Stimulated activated naive B cell treated with anti-CD40 and anti-IgM and Interleukin-4, amounts not matched to agents 10 μg/mL and 1 μg/mL and 100 μg/mL, for 72 hours (primary cell): ENCODE results near the gene ANXA2R.
A peak's percentile ranks its signal among the peaks of the same experiment; 100 is the strongest.

Experiments
- ATAC-seq, 2 donors: fragments of 150-1000 bp; cut with Tn5 transposase; replicated peaks; 2 replicates each; pipeline ENCODE4 v1.10.0; 2021; ENCODE audit warnings: moderate library complexity in 1 of 2
- DNase-seq: peaks from one replicate; pipeline ENCODE4 v3.0.0; 2021
- H3K27ac Mint-ChIP-seq: one replicate; pipeline ENCODE4 v1.8.0; 2022; ENCODE audit warnings: mild to moderate bottlenecking, mixed read lengths
- H3K27me3 Mint-ChIP-seq, 2 donors: one replicate each; pipeline ENCODE4 v1.8.0; 2022; ENCODE audit warnings: mixed read lengths in 2 of 2
- H3K36me3 Mint-ChIP-seq, 2 donors: one replicate each; pipeline ENCODE4 v1.8.0; 2022; ENCODE audit warnings: mixed read lengths in 2 of 2, mild to moderate bottlenecking in 1 of 2
- H3K4me1 Mint-ChIP-seq, 2 donors: one replicate each; pipeline ENCODE4 v1.8.0; 2022; ENCODE audit warnings: mixed read lengths in 2 of 2, mild to moderate bottlenecking in 1 of 2
- H3K4me3 Mint-ChIP-seq, 2 donors: one replicate each; pipeline ENCODE4 v1.8.0; 2022; ENCODE audit warnings: mild to moderate bottlenecking in 2 of 2, mixed read lengths in 2 of 2, moderate library complexity in 1 of 2
- H3K9me3 Mint-ChIP-seq, 2 donors: one replicate each; pipeline ENCODE4 v1.8.0; 2022; ENCODE audit warnings: mixed read lengths in 2 of 2, mild to moderate bottlenecking in 1 of 2

ANXA2R gene

GRCh38 chr5:43043400-43043756 lies 3.3 kb upstream of the ANXA2R start:
- Mint-ChIP-seq H3K27me3 (no peaks in the 10 kb centered on the region), H3K4me1 (peaks cover 12 to 27% of the 10 kb centered on the region in 2 donors), H3K36me3 (no peaks in the 10 kb centered on the region), H3K27ac (peak overlapping the region; percentile 99), H3K9me3 (no peaks in the 10 kb centered on the region), H3K4me3 (peak overlapping the region; percentile 84 to 96)
- no peak for DNase-seq
- ATAC-seq: no peak

- no peaks in the 10 kb centered on the region for H3K9me3 Mint-ChIP-seq
- H3K4me3 Mint-ChIP-seq: peak overlapping the region; percentile 84 to 96
- DNase-seq (peak; percentile 61), ATAC-seq (peak; percentile 19)
- peaks cover 15 to 33% of the 10 kb centered on the region in 2 donors for H3K4me1 Mint-ChIP-seq
- no peaks in the 10 kb centered on the region for H3K36me3 Mint-ChIP-seq
- no peaks in the 10 kb centered on the region for H3K27me3 Mint-ChIP-seq
- peak overlapping the region; percentile 99 for H3K27ac Mint-ChIP-seq
Measured at GRCh38 chr5:43042626-43043399, 2.7 kb upstream of the ANXA2R start.

DNA sequence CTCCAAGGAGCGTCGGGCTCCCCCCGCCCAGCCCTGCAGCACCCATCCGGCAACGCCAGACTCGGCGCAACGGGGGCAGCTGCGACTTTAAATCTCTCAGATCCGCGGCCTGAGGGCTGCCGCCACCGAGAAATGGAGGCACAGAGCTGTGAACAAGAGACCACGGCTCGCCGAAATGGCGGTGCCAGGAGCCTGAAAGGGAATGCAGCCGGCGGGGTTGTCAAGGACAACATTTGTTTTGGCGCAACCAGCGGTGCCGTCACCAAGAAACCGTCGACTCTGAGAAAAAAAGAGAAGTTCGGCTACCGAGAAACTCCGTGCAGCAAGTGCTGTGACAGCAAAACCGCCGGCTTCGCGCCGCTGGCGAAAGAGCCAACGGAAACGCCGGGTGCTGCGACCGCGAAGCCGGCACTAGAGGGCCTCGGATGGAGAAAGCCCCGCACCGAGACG lies 2.1 kb upstream of the ANXA2R start:
- Mint-ChIP-seq H3K27ac (peak overlapping the region; percentile 99), H3K36me3 (no peaks in the 10 kb centered on the region), H3K9me3 (no peaks in the 10 kb centered on the region), H3K4me1 (peaks cover 21 to 39% of the 10 kb centered on the region in 2 donors), H3K27me3 (no peaks in the 10 kb centered on the region), H3K4me3 (peak overlapping the region; percentile 84 to 96)
- DNase-seq (peak; percentile 85), ATAC-seq (peak; percentile 37 to 48)

- Mint-ChIP-seq H3K27me3 (no peaks in the 10 kb centered on the region), H3K36me3 (no peaks in the 10 kb centered on the region), H3K4me1 (peaks cover 21 to 43% of the 10 kb centered on the region in 2 donors), H3K27ac (peak overlapping the region; percentile 99), H3K9me3 (no peaks in the 10 kb centered on the region), H3K4me3 (peak overlapping the region; percentile 84 to 96)
- ATAC-seq (peak; percentile 19 to 31), DNase-seq (peak; percentile 58)
Measured at GRCh38 chr5:43041669-43042175, 1.6 kb upstream of the ANXA2R start.

GRCh38 chr5:43041110-43041668 lies 1.1 kb upstream of the ANXA2R start:
- peaks cover 23 to 47% of the 10 kb centered on the region in 2 donors for H3K4me1 Mint-ChIP-seq
- peak overlapping the region; percentile 84 to 96 for H3K4me3 Mint-ChIP-seq
- H3K36me3 Mint-ChIP-seq: no peaks in the 10 kb centered on the region
- no peak for ATAC-seq
- H3K27ac Mint-ChIP-seq: peak overlapping the region; percentile 99
- no peaks in the 10 kb centered on the region for H3K27me3 Mint-ChIP-seq
- H3K9me3 Mint-ChIP-seq: no peaks in the 10 kb centered on the region
- DNase-seq: no peak

DNA sequence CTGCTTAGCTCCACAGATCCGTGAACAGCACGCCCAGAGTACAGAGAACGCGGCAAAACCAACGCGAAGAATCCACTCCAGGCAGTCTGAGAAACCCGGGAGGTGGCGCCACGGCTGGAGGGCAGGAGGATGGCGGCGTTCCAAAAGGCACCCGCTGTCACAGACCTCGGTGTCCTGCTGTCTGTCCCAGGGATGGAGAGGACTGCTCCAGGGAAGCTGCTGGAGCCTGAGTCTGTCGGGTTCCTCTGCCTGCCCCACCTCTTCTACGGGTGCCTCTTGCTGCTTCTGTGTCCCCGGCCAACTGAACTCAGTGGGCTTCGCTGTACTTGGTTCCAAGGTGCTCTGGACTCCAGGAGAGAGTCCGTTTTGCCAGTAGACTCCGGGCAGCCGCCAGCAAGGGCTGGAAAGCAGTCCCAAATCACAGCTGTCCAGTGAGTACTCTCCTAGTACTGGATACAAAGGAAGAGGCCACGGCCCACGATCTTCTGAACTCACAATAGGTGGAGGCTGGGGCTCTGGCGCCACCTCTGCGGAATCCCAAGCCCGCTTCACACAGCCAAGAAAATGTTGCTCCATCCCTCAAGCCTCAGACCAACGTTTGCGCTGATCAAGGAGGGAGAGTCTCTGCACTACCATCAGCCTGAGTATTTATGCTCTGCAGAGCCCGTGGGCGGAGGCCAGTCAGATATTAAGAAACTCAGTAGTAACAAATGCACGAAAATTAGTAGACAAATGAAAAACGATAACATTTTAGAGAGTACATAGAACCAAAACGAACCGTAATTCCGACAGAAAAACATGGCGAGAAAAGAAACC lies 440 bp downstream of the ANXA2R start:
- peak overlapping the region; percentile 84 to 96 for H3K4me3 Mint-ChIP-seq
- H3K4me1 Mint-ChIP-seq: peaks cover 27 to 54% of the 10 kb centered on the region in 2 donors
- ATAC-seq (peak; percentile 12 to 13), DNase-seq (peak; percentile 50)
- H3K27ac Mint-ChIP-seq: peak overlapping the region; percentile 99
- H3K27me3 Mint-ChIP-seq: no peaks in the 10 kb centered on the region
- no peaks in the 10 kb centered on the region for H3K36me3 Mint-ChIP-seq
- no peaks in the 10 kb centered on the region for H3K9me3 Mint-ChIP-seq

- ATAC-seq (no peak), DNase-seq (no peak)
- H3K4me1 Mint-ChIP-seq: peaks cover 30 to 59% of the 10 kb centered on the region in 2 donors
- H3K4me3 Mint-ChIP-seq: peak overlapping the region; percentile 84 to 96
- H3K27me3 Mint-ChIP-seq: no peaks in the 10 kb centered on the region
- H3K27ac Mint-ChIP-seq: peak overlapping the region; percentile 99
- H3K9me3 Mint-ChIP-seq: no peaks in the 10 kb centered on the region
- H3K36me3 Mint-ChIP-seq: no peaks in the 10 kb centered on the region
Measured at GRCh38 chr5:43039152-43039470, 1.0 kb downstream of the ANXA2R start.

- Mint-ChIP-seq H3K9me3 (no peaks in the 10 kb centered on the region), H3K4me1 (peaks cover 31 to 62% of the 10 kb centered on the region in 2 donors), H3K4me3 (peak overlapping the region; percentile 80 to 82), H3K27ac (peak overlapping the region; percentile 90), H3K36me3 (no peaks in the 10 kb centered on the region), H3K27me3 (no peaks in the 10 kb centered on the region)
- ATAC-seq: no peak
- peak; percentile 21 for DNase-seq
Measured at GRCh38 chr5:43038496-43038989, 1.6 kb downstream of the ANXA2R start.

GRCh38 chr5:43037636-43038495 lies 2.3 kb downstream of the ANXA2R start:
- ATAC-seq (peak; percentile 13 to 24), DNase-seq (peak; percentile 34)
- Mint-ChIP-seq H3K27ac (peak overlapping the region; percentile 90), H3K36me3 (no peaks in the 10 kb centered on the region), H3K4me1 (peaks cover 31 to 59% of the 10 kb centered on the region in 2 donors), H3K9me3 (no peaks in the 10 kb centered on the region), H3K4me3 (peak overlapping the region; percentile 80 to 82), H3K27me3 (no peaks in the 10 kb centered on the region)

DNA sequence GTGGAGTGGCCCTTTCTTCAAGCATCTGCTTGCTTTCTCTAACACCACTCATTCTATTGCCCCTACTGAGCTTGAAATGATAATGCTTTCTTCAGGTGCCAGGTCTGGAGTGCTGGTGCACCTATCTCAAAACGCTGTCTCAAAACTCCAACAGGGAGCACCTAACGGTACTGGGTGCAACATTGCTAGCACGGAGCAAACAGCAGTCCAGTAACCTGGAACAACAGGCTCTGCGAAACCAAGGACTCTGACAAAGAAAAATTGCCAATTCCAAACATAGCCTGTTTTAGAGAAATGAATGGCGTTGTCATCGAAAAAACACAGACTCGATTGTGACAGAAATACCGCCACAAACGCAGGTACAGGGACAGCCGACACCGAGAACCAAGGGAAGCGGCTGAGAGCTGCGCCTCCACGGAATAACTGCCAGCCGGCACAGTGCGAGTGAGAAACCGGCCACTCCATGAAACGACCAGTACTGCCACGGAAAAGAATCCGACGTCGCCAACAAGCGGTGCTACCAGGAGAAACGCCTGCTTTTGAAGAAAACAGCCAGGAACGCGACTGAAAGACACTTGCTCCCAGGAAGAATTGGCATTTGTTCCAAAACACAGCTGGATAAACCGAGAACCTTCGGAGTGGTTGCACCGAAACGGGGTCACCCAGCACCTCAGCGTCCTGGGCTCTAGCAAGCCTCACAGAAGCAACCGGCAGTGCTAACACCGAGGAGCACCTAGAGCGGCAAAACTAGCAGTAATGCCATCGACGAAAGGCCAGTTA lies 3.1 kb downstream of the ANXA2R start:
- DNase-seq (no peak), ATAC-seq (no peak)
- peak overlapping the region; percentile 90 for H3K27ac Mint-ChIP-seq
- H3K4me1 Mint-ChIP-seq: peaks cover 29 to 51% of the 10 kb centered on the region in 2 donors
- peak overlapping the region; percentile 80 to 82 for H3K4me3 Mint-ChIP-seq
- H3K27me3 Mint-ChIP-seq: no peaks in the 10 kb centered on the region
- H3K9me3 Mint-ChIP-seq: no peaks in the 10 kb centered on the region
- no peaks in the 10 kb centered on the region for H3K36me3 Mint-ChIP-seq

GRCh38 chr5:43036409-43036808 lies 3.7 kb downstream of the ANXA2R start:
- H3K4me3 Mint-ChIP-seq: peak overlapping the region; percentile 41 to 82
- peak overlapping the region; percentile 84 for H3K27ac Mint-ChIP-seq
- H3K36me3 Mint-ChIP-seq: no peaks in the 10 kb centered on the region
- no peak for ATAC-seq
- no peaks in the 10 kb centered on the region for H3K9me3 Mint-ChIP-seq
- no peaks in the 10 kb centered on the region for H3K27me3 Mint-ChIP-seq
- no peak for DNase-seq
- peaks cover 29 to 50% of the 10 kb centered on the region in 2 donors for H3K4me1 Mint-ChIP-seq

GRCh38 chr5:43034591-43034968 lies 5.5 kb downstream of the ANXA2R start:
- no peaks in the 10 kb centered on the region for H3K27me3 Mint-ChIP-seq
- no peaks in the 10 kb centered on the region for H3K9me3 Mint-ChIP-seq
- no peak for DNase-seq
- peak overlapping the region; percentile 38 to 55 for H3K4me3 Mint-ChIP-seq
- H3K36me3 Mint-ChIP-seq: no peaks in the 10 kb centered on the region
- H3K27ac Mint-ChIP-seq: peak overlapping the region; percentile 65
- peaks cover 27 to 59% of the 10 kb centered on the region in 2 donors for H3K4me1 Mint-ChIP-seq
- no peak for ATAC-seq
